Measurements from ENCODE around the gene NIPBL. TPM values are rescaled to one million over a fixed set of nuclear protein-coding genes. Genes with fewer than 3 reads are reported as not detected.
"Not testable (repeated sequence)": the region's sequence is repeated elsewhere in the genome, so short reads cannot be mapped to it uniquely, and the experiment has no call there.

The NIPBL gene
- total and polyA plus RNA-seq, 5 donors from 2014 or later = 12.5 to 132 (median 17.4) TPM

GRCh38 chr5:36886791-36887190, 10.2 kb downstream of the NIPBL start:
- H3K4me1 Mint-ChIP-seq = peaks cover 40 to 73% (median 62%) of the 10 kb centered on the region in 4 donors
- H3K27me3 Mint-ChIP-seq = no peaks in the 10 kb centered on the region
- H3K27me3 ChIP-seq (ENCODE audit: control insufficient read depth, insufficient read depth, low read length) = no peaks in the 10 kb centered on the region
- DNase-seq (no peak), ATAC-seq (ENCODE audit: low read depth in 2 of 2) (no peak)
- peaks cover 46% of the 10 kb centered on the region for H3K4me1 ChIP-seq (ENCODE audit: control insufficient read depth, insufficient read depth, low read length, poor library complexity, severe bottlenecking)
- H3K4me3 ChIP-seq (ENCODE audit: low read depth, low read length) = peak overlapping the region; percentile 45
- peaks cover 0 to 6% (median 0%) of the 10 kb centered on the region in 7 donors for H3K9me3 Mint-ChIP-seq
- peaks cover 24% of the 10 kb centered on the region for H3K36me3 Mint-ChIP-seq
- H3K4me3 Mint-ChIP-seq = peak overlapping the region in 2 of 4 donors; percentile 6 to 32
- H3K36me3 ChIP-seq (ENCODE audit: control insufficient read depth, insufficient read depth, low read length) = peaks cover 13% of the 10 kb centered on the region
- H3K27ac ChIP-seq (ENCODE audit: insufficient read depth, low read length, poor library complexity, severe bottlenecking) = no peak overlapping the region
- no peaks in the 10 kb centered on the region for H3K9me3 ChIP-seq (ENCODE audit: control insufficient read depth in 2 of 2, low read length in 2 of 2)
- peak overlapping the region in 1 of 3 donors; percentile 42 for H3K27ac Mint-ChIP-seq

DNA sequence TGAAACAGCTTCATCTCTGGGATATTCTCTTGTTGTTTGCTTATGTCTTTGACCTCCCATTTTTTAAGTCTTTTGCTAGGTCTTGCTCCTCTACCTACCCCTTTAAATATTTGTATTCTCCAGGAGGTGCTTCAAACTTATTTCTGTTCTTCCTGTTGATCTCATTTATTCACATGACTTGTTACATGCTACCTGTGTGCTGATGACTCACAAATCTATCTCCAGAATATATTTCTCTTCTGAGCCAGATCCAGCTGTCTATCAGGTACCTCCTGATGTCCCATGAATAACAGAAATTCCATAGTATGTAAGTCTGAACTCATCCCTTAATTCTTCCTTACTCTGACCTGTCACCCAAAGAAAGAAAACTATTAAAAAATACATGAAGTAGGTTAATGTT, 11.0 kb downstream of the NIPBL start:
- peak in 1 of 3 donors; percentile 17 for DNase-seq
- H3K4me3 Mint-ChIP-seq = peak overlapping the region; percentile 1 to 69 (median 36)

DNA sequence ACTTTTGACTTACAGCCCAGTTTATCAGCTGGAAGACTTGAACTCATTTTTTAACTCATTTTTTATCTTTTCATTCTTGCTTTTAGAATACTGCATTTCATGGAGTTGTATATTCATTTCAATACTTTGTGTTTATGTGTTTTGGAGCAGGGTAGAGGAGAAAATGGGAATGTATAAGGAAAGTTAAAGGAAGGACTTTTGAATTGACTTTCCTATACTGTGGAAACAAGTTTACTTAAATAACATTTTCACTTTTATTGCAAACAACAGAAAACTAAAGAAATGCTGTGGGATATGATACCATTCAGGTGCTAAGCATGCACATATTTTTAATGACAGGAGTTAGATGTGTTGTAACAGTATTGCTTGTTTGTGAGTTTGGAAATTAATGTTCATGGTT, 11.7 kb downstream of the NIPBL start:
- peak overlapping the region in 3 of 4 donors; percentile 35 to 58 (median 56) for H3K4me3 Mint-ChIP-seq
- H3K27me3 Mint-ChIP-seq = no peaks in the 10 kb centered on the region
- no peaks in the 10 kb centered on the region for H3K27me3 ChIP-seq (ENCODE audit: control insufficient read depth, insufficient read depth, low read length)
- no peak overlapping the region for H3K27ac ChIP-seq (ENCODE audit: insufficient read depth, low read length, poor library complexity, severe bottlenecking)
- ATAC-seq (ENCODE audit: low read depth in 2 of 2) (no peak), DNase-seq (no peak)
- peak overlapping the region; percentile 20 for H3K4me3 ChIP-seq (ENCODE audit: low read depth, low read length)
- peaks cover 0 to 9% (median 1%) of the 10 kb centered on the region in 7 donors for H3K9me3 Mint-ChIP-seq
- peaks cover 46% of the 10 kb centered on the region for H3K4me1 ChIP-seq (ENCODE audit: control insufficient read depth, insufficient read depth, low read length, poor library complexity, severe bottlenecking)
- H3K4me1 Mint-ChIP-seq = peaks cover 37 to 70% (median 58%) of the 10 kb centered on the region in 4 donors
- H3K27ac Mint-ChIP-seq = peak overlapping the region in 2 of 3 donors; percentile 3 to 33
- H3K36me3 ChIP-seq (ENCODE audit: control insufficient read depth, insufficient read depth, low read length) = peaks cover 13% of the 10 kb centered on the region
- peaks cover 0 to 2% of the 10 kb centered on the region in 2 experiments for H3K9me3 ChIP-seq (ENCODE audit: control insufficient read depth in 2 of 2, low read length in 2 of 2)
- H3K36me3 Mint-ChIP-seq = peaks cover 28% of the 10 kb centered on the region

More for the DNA sequence above, 11.0 kb downstream of the NIPBL start:
- peaks cover 28% of the 10 kb centered on the region for H3K36me3 Mint-ChIP-seq
- Histone ChIP-seq H3K27me3 (ENCODE audit: control insufficient read depth, insufficient read depth, low read length) (no peaks in the 10 kb centered on the region), H3K9me3 (ENCODE audit: control insufficient read depth in 2 of 2, low read length in 2 of 2) (peaks cover 0 to 2% of the 10 kb centered on the region in 2 experiments), H3K27ac (ENCODE audit: insufficient read depth, low read length, poor library complexity, severe bottlenecking) (no peak overlapping the region), H3K4me3 (ENCODE audit: low read depth, low read length) (peak overlapping the region; percentile 45), H3K4me1 (ENCODE audit: control insufficient read depth, insufficient read depth, low read length, poor library complexity, severe bottlenecking) (peaks cover 46% of the 10 kb centered on the region), H3K36me3 (ENCODE audit: control insufficient read depth, insufficient read depth, low read length) (peaks cover 13% of the 10 kb centered on the region)
- peak; percentile 73 to 78 for ATAC-seq (ENCODE audit: low read depth in 2 of 2)
- H3K4me1 Mint-ChIP-seq = peaks cover 37 to 68% (median 58%) of the 10 kb centered on the region in 4 donors
- H3K27ac Mint-ChIP-seq = peak overlapping the region in 2 of 3 donors; percentile 3 to 47
- peaks cover 0 to 9% (median 1%) of the 10 kb centered on the region in 7 donors for H3K9me3 Mint-ChIP-seq
- no peaks in the 10 kb centered on the region for H3K27me3 Mint-ChIP-seq

DNA sequence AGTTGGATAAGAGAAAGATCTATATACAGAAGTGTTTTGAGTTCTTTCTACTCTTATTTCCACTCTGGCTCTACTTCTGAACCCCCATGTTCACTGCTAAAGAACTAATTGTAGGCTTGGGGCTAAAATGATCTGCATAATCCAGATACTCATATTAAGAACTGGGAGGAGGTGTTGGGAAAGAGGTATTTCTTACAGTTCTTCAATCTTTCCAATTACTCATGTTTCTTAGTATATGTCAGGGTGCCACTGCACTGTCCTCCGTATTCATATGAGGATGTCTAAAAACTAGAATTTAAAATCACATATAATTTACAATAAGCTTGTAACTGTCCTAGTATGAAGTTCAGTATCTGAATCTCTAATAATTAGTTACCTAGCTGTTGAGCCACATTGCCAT, 12.7 kb downstream of the NIPBL start:
- Mint-ChIP-seq H3K27me3 (no peaks in the 10 kb centered on the region), H3K4me3 (peak overlapping the region in 3 of 4 donors; percentile 45 to 60 (median 51)), H3K9me3 (peaks cover 0 to 9% (median 1%) of the 10 kb centered on the region in 7 donors), H3K36me3 (peaks cover 28% of the 10 kb centered on the region), H3K27ac (peak overlapping the region in 1 of 3 donors; percentile 22), H3K4me1 (peaks cover 41 to 74% (median 62%) of the 10 kb centered on the region in 4 donors)
- Histone ChIP-seq H3K4me3 (ENCODE audit: low read depth, low read length) (peak overlapping the region; percentile 20), H3K27me3 (ENCODE audit: control insufficient read depth, insufficient read depth, low read length) (no peaks in the 10 kb centered on the region), H3K4me1 (ENCODE audit: control insufficient read depth, insufficient read depth, low read length, poor library complexity, severe bottlenecking) (peaks cover 38% of the 10 kb centered on the region), H3K27ac (ENCODE audit: insufficient read depth, low read length, poor library complexity, severe bottlenecking) (no peak overlapping the region), H3K9me3 (ENCODE audit: control insufficient read depth in 2 of 2, low read length in 2 of 2) (peaks cover 0 to 2% of the 10 kb centered on the region in 2 experiments), H3K36me3 (ENCODE audit: control insufficient read depth, insufficient read depth, low read length) (peaks cover 13% of the 10 kb centered on the region)
- DNase-seq (no peak), ATAC-seq (ENCODE audit: low read depth in 2 of 2) (no peak)

DNA sequence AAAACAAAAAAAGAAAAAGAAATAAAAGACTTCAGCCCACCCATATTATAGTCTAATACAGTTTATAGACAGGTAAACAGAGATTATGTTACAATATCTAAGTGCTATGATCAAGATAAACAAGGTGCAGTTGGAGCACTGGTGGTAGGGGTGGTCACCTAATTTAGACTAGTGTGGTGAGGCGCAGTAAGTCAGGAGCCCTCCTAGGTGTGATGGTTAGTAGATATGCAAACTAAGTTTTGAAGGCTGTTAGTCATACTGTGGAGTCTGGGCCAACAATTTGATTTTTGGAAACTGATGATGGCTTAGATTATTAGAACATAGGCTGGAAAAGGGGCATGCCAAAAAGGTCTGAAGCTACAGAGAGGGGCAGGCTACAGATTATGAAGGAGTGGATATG, 14.7 kb downstream of the NIPBL start:
- Mint-ChIP-seq H3K36me3 (peaks cover 21% of the 10 kb centered on the region), H3K9me3 (peaks cover 0 to 9% (median 1%) of the 10 kb centered on the region in 7 donors), H3K27ac (no peak overlapping the region), H3K4me3 (no peak overlapping the region), H3K4me1 (peaks cover 43 to 78% (median 70%) of the 10 kb centered on the region in 4 donors), H3K27me3 (no peaks in the 10 kb centered on the region)
- Histone ChIP-seq H3K4me1 (ENCODE audit: control insufficient read depth, insufficient read depth, low read length, poor library complexity, severe bottlenecking) (peaks cover 37% of the 10 kb centered on the region), H3K27me3 (ENCODE audit: control insufficient read depth, insufficient read depth, low read length) (no peaks in the 10 kb centered on the region), H3K27ac (ENCODE audit: insufficient read depth, low read length, poor library complexity, severe bottlenecking) (no peak overlapping the region), H3K9me3 (ENCODE audit: control insufficient read depth in 2 of 2, low read length in 2 of 2) (peaks cover 0 to 2% of the 10 kb centered on the region in 2 experiments), H3K4me3 (ENCODE audit: low read depth, low read length) (no peak overlapping the region), H3K36me3 (ENCODE audit: control insufficient read depth, insufficient read depth, low read length) (peaks cover 4% of the 10 kb centered on the region)
- ATAC-seq (ENCODE audit: low read depth in 2 of 2) (no peak), DNase-seq (no peak)

- H3K27me3 Mint-ChIP-seq; H3K27ac ChIP-seq (ENCODE audit: insufficient read depth, low read length, poor library complexity, severe bottlenecking); H3K27me3 ChIP-seq (ENCODE audit: control insufficient read depth, insufficient read depth, low read length); H3K4me3 ChIP-seq (ENCODE audit: low read depth, low read length); H3K27ac Mint-ChIP-seq; DNase-seq; H3K36me3 ChIP-seq (ENCODE audit: control insufficient read depth, insufficient read depth, low read length); H3K9me3 Mint-ChIP-seq; H3K9me3 ChIP-seq (ENCODE audit: control insufficient read depth in 2 of 2, low read length in 2 of 2); ATAC-seq (ENCODE audit: low read depth in 2 of 2); H3K4me3 Mint-ChIP-seq: not testable (repeated sequence)
- H3K4me1 Mint-ChIP-seq = peaks cover 45 to 75% (median 67%) of the 10 kb centered on the region in 4 donors
- H3K36me3 Mint-ChIP-seq = peaks cover 22% of the 10 kb centered on the region
- H3K4me1 ChIP-seq (ENCODE audit: control insufficient read depth, insufficient read depth, low read length, poor library complexity, severe bottlenecking) = peaks cover 27% of the 10 kb centered on the region
Observed at GRCh38 chr5:36892085-36892830, 15.7 kb downstream of the NIPBL start.

DNA sequence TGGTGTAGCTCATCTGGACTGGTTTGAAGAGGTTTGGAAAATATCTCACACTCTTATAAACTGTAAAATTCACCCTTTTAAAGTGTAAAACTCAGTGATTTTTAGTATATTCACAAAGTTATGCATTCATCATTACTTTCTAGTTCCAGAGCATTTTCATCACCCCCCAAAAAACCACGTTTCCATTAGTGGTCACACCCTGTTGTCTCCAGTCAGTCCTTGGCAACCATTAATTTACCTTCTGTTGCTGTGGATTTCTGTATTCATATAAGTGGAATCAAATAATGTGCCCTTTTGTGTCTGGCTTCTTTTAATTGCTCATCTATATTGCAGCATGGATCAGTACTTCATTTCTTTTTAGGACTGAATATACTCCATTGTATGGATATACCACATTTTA, 18.4 kb downstream of the NIPBL start:
- peaks cover 49 to 72% (median 64%) of the 10 kb centered on the region in 4 donors for H3K4me1 Mint-ChIP-seq
- Histone ChIP-seq H3K4me3 (ENCODE audit: low read depth, low read length) (no peak overlapping the region), H3K36me3 (ENCODE audit: control insufficient read depth, insufficient read depth, low read length) (peaks cover 3% of the 10 kb centered on the region), H3K27me3 (ENCODE audit: control insufficient read depth, insufficient read depth, low read length) (no peaks in the 10 kb centered on the region), H3K27ac (ENCODE audit: insufficient read depth, low read length, poor library complexity, severe bottlenecking) (no peak overlapping the region), H3K4me1 (ENCODE audit: control insufficient read depth, insufficient read depth, low read length, poor library complexity, severe bottlenecking) (peaks cover 7% of the 10 kb centered on the region), H3K9me3 (ENCODE audit: control insufficient read depth in 2 of 2, low read length in 2 of 2) (peaks cover 0 to 2% of the 10 kb centered on the region in 2 experiments)
- H3K27me3 Mint-ChIP-seq = no peaks in the 10 kb centered on the region
- H3K36me3 Mint-ChIP-seq = peaks cover 15% of the 10 kb centered on the region
- H3K4me3 Mint-ChIP-seq = peak overlapping the region in 1 of 4 donors; percentile 3
- no peak overlapping the region for H3K27ac Mint-ChIP-seq
- H3K9me3 Mint-ChIP-seq = peaks cover 0 to 9% (median 1%) of the 10 kb centered on the region in 7 donors
- DNase-seq (no peak), ATAC-seq (ENCODE audit: low read depth in 2 of 2) (no peak)
